Measurements from ENCODE around the gene COX15.

The COX15 gene

DNA sequence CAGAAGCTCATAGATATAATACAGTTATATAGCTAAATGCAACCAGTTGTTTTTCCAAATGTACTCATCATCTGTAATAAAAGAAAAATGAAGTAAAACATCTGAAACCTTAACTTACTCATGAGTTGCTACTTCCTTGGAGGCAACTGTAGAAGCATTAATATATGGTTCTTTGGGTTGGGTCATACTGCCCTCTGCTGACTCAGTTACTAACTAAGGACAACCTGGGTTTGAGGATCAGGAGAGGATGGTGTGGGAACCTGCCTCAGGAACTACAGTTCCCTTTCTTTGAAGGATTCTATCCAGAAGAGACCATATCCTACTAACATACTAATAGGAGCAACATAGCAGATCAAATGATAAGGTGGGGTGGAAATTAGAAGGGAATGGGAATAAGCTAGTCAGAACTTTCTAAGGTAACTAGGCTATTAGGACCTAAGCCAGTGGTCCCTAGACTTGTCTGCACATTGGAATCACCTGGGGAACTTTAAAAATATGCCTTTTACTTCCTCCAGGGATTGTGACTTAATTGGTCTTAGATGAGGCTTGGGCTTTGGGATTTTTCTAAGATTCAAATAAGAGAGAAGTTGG lies 20.7 kb downstream of the COX15 start:
- Histone ChIP-seq H3K4me3 (ENCODE audit: low read depth in 1 of 2, low read length in 2 of 2) (no peak overlapping the region), H3K4me1 (ENCODE audit: control insufficient read depth in 1 of 2, insufficient read depth in 2 of 2, low read length in 2 of 2) (peaks cover 0 to 4% of the 10 kb centered on the region in 2 donors), H3K27ac (ENCODE audit: low read depth, low read length) (no peak overlapping the region), H3K9ac (ENCODE audit: low read depth in 1 of 2, low read length in 2 of 2) (no peak overlapping the region), H3K36me3 (ENCODE audit: control insufficient read depth in 1 of 2, insufficient read depth in 2 of 2, low read length in 2 of 2) (peaks cover 18 to 74% of the 10 kb centered on the region in 2 donors), H3K27me3 (ENCODE audit: control insufficient read depth in 1 of 2, insufficient read depth in 2 of 2, low read length in 2 of 2) (no peaks in the 10 kb centered on the region), H3K9me3 (ENCODE audit: control insufficient read depth in 1 of 2, low read length in 2 of 2) (no peaks in the 10 kb centered on the region)

DNA sequence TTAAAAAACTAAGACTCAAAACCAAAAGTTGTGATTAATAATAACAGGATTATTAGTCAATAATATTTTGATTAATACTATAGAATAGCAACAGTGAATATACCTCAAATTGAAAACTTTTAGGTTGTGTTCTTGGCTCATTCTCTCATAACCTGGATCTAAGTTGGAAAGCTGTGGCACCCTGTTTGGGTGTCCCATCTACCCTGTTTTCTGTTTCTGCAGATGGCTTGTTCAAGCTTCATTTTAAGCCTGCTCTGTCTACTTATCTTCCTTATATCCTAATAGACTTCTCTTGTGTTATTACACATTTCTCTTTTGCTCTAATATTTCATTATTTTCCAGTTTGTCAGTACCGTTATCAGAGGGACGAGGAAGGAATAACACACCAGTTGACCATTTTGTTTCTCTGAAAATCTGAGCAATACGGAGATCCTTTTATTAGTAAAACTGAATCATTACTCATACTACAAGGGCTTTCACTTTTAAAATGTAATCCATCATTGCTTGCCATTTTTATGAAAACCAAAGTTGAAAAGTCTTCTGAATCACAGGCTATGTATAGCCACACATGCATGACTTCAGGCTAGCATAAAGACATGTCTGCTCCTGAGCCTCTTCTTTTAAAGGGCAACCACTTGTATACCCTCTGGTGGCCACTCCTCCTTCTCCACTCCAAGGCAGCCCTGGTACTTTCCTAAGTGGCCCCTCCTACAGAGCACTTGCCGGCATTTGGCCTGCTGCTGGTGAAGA lies 22.3 kb downstream of the COX15 start:
- no peak overlapping the region for H3K9ac ChIP-seq (ENCODE audit: low read depth in 1 of 2, low read length in 2 of 2)

DNA sequence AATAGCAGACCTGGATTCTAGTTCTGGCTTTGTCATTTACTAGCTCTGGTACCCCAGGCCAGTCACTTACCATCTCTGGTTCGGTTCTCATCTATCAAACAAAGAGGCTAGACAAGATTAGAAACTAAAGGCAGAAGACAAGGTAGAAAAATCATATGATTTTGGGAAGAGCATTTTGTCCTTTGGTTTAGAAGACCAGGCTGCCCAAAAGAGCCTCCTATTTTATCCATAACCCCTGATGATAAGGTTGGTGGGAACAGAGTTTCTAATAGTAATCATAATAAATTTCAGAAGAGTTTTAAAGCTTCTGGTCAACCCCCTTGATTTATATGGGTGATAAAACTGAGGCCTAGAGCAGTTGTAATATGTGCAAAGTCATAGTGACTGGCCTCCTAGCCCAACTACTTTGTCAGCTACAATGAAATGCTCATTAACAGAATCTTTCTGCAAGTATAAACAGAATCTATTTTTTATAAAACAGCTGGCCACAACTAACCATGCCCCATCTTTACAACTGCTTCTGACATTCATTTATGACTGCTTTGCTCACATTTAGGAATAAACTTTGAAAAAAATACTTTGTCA lies 23.4 kb downstream of the COX15 start:
- no peak overlapping the region for H3K4me3 ChIP-seq (ENCODE audit: low read depth in 1 of 2, low read length in 2 of 2)
- H3K27ac ChIP-seq (ENCODE audit: low read depth, low read length): no peak overlapping the region
- H3K9me3 ChIP-seq (ENCODE audit: control insufficient read depth in 1 of 2, low read length in 2 of 2): no peaks in the 10 kb centered on the region
- no peaks in the 10 kb centered on the region for H3K27me3 ChIP-seq (ENCODE audit: control insufficient read depth in 1 of 2, insufficient read depth in 2 of 2, low read length in 2 of 2)
- no peak overlapping the region for H3K9ac ChIP-seq (ENCODE audit: low read depth in 1 of 2, low read length in 2 of 2)
- peaks cover 15 to 75% of the 10 kb centered on the region in 2 donors for H3K36me3 ChIP-seq (ENCODE audit: control insufficient read depth in 1 of 2, insufficient read depth in 2 of 2, low read length in 2 of 2)
- peaks cover 0 to 3% of the 10 kb centered on the region in 2 donors for H3K4me1 ChIP-seq (ENCODE audit: control insufficient read depth in 1 of 2, insufficient read depth in 2 of 2, low read length in 2 of 2)

More for the DNA sequence above, 22.3 kb downstream of the COX15 start:
- Histone ChIP-seq H3K9me3 (ENCODE audit: control insufficient read depth in 1 of 2, low read length in 2 of 2) (no peaks in the 10 kb centered on the region), H3K4me1 (ENCODE audit: control insufficient read depth in 1 of 2, insufficient read depth in 2 of 2, low read length in 2 of 2) (peaks cover 0 to 4% of the 10 kb centered on the region in 2 donors), H3K36me3 (ENCODE audit: control insufficient read depth in 1 of 2, insufficient read depth in 2 of 2, low read length in 2 of 2) (peaks cover 19 to 74% of the 10 kb centered on the region in 2 donors), H3K27me3 (ENCODE audit: control insufficient read depth in 1 of 2, insufficient read depth in 2 of 2, low read length in 2 of 2) (no peaks in the 10 kb centered on the region), H3K27ac (ENCODE audit: low read depth, low read length) (no peak overlapping the region), H3K4me3 (ENCODE audit: low read depth in 1 of 2, low read length in 2 of 2) (no peak overlapping the region)

DNA sequence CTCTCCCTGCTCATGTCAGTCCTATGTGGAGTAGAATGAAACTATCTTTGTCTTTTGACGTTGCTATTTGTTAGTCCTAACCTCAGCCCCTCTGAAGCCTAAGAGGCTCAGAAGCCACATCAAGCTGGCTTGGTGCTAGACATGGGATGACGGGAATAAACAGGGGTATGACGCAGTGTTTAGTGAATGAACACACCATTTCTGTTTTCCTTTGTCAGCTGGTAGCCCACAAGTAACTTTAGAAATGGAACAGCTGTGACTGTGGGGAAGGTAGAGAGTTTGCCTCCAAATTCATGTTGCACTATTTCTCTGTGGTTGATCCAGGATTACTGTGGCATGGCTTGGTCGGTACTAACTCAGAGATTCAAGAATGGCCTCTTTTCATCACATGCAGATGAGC lies 31.3 kb downstream of the COX15 start:
- no peaks in the 10 kb centered on the region for H3K27me3 ChIP-seq (ENCODE audit: control insufficient read depth in 1 of 2, insufficient read depth in 2 of 2, low read length in 2 of 2)
- H3K4me1 ChIP-seq (ENCODE audit: control insufficient read depth in 1 of 2, insufficient read depth in 2 of 2, low read length in 2 of 2): peaks cover 0 to 6% of the 10 kb centered on the region in 2 donors
- no peak overlapping the region for H3K4me3 ChIP-seq (ENCODE audit: low read depth in 1 of 2, low read length in 2 of 2)
- no peaks in the 10 kb centered on the region for H3K9me3 ChIP-seq (ENCODE audit: control insufficient read depth in 1 of 2, low read length in 2 of 2)
- no peak overlapping the region for H3K27ac ChIP-seq (ENCODE audit: low read depth, low read length)
- H3K9ac ChIP-seq (ENCODE audit: low read depth in 1 of 2, low read length in 2 of 2): no peak overlapping the region
- H3K36me3 ChIP-seq (ENCODE audit: control insufficient read depth in 1 of 2, insufficient read depth in 2 of 2, low read length in 2 of 2): peaks cover 50 to 85% of the 10 kb centered on the region in 2 donors

DNA sequence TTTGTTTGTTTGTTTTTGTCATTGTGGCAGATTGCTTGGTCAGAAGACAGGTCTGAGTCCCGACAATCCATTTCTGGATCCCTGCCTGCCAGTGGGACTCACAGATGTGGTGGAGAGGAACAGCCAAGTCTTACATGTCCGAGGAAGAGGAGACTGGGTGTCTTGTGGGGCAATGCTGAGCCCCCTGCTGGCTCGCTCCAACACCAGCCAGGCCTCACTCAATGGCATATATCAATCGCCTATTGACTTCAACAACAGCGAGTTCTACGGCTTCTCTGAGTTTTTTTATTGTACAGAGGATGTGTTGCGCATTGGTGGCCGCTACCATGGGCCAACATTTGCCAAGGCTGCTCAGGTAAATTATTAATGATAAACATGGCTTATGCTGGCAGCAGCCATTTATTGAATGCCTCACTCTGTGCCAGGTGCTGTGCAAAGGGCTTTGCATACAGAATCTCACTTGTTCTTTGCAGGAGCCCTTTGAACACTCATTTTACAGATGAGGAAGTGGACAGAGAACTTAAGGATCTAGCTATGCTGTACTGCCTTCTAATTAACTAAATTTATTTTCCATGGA lies 33.3 kb downstream of the COX15 start:
- Histone ChIP-seq H3K4me3 (ENCODE audit: low read depth in 1 of 2, low read length in 2 of 2) (no peak overlapping the region), H3K27ac (ENCODE audit: low read depth, low read length) (no peak overlapping the region), H3K9me3 (ENCODE audit: control insufficient read depth in 1 of 2, low read length in 2 of 2) (no peaks in the 10 kb centered on the region), H3K36me3 (ENCODE audit: control insufficient read depth in 1 of 2, insufficient read depth in 2 of 2, low read length in 2 of 2) (peaks cover 44 to 74% of the 10 kb centered on the region in 2 donors), H3K4me1 (ENCODE audit: control insufficient read depth in 1 of 2, insufficient read depth in 2 of 2, low read length in 2 of 2) (peaks cover 0 to 6% of the 10 kb centered on the region in 2 donors), H3K9ac (ENCODE audit: low read depth in 1 of 2, low read length in 2 of 2) (no peak overlapping the region), H3K27me3 (ENCODE audit: control insufficient read depth in 1 of 2, insufficient read depth in 2 of 2, low read length in 2 of 2) (no peaks in the 10 kb centered on the region)

DNA sequence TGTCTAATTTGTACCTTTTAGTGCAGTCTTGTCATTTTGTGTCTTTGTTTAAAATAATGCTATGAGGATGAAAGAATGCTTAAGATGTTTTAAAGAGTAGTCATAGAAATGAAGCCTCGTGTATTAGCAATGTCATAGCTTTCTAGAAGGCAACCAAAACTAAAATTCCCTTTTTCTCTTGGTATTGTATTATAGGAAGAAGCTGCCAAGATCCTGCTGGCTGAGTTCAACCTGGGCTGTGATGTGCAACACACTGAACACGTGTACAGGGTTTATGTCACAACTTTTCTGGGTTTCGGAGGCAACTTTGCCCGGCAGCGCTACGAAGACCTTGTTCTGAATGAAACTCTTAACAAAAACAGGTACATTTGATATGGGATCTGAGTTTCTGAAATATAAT lies 36.2 kb downstream of the COX15 start:
- no peaks in the 10 kb centered on the region for H3K27me3 ChIP-seq (ENCODE audit: control insufficient read depth in 1 of 2, insufficient read depth in 2 of 2, low read length in 2 of 2)
- H3K4me3 ChIP-seq (ENCODE audit: low read depth in 1 of 2, low read length in 2 of 2): no peak overlapping the region
- peaks cover 53 to 77% of the 10 kb centered on the region in 2 donors for H3K36me3 ChIP-seq (ENCODE audit: control insufficient read depth in 1 of 2, insufficient read depth in 2 of 2, low read length in 2 of 2)

DNA sequence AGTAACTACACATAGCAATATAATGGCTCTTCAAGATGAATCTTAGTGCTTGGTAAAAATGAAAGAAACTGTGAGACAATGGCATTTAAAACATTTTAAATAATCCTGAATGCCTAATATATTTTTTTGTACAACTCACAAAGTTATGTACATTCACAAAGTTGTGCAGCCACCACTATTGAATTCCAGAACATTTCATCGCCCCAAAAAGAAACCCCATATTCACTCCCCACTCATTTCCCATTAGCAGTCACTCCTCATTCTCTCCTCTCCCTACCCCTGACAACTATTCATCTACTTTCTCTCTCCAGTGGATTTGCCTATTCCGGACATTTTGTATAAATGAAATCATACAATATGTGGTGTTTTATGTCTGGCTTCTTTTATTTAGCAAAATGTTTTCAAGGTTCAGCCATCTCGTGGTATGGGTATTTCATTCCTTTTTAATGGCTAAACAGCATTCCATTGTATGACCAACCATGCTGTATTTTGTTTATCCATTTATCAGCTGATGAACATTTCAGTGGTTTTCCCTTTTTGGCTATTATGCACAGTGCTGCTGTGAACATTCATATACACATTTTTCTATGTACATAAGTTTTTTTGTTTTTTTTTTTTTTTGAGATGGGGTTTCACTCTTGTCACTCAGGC lies 37.9 kb downstream of the COX15 start:
- Histone ChIP-seq H3K4me3 (ENCODE audit: low read depth in 1 of 2, low read length in 2 of 2) (no peak overlapping the region), H3K4me1 (ENCODE audit: control insufficient read depth in 1 of 2, insufficient read depth in 2 of 2, low read length in 2 of 2) (peaks cover 0 to 6% of the 10 kb centered on the region in 2 donors), H3K9ac (ENCODE audit: low read depth in 1 of 2, low read length in 2 of 2) (no peak overlapping the region), H3K27ac (ENCODE audit: low read depth, low read length) (no peak overlapping the region), H3K36me3 (ENCODE audit: control insufficient read depth in 1 of 2, insufficient read depth in 2 of 2, low read length in 2 of 2) (peaks cover 50 to 70% of the 10 kb centered on the region in 2 donors), H3K9me3 (ENCODE audit: control insufficient read depth in 1 of 2, low read length in 2 of 2) (no peaks in the 10 kb centered on the region), H3K27me3 (ENCODE audit: control insufficient read depth in 1 of 2, insufficient read depth in 2 of 2, low read length in 2 of 2) (no peaks in the 10 kb centered on the region)

More for the DNA sequence above, 36.2 kb downstream of the COX15 start:
- no peaks in the 10 kb centered on the region for H3K9me3 ChIP-seq (ENCODE audit: control insufficient read depth in 1 of 2, low read length in 2 of 2)
- H3K9ac ChIP-seq (ENCODE audit: low read depth in 1 of 2, low read length in 2 of 2): no peak overlapping the region
- H3K4me1 ChIP-seq (ENCODE audit: control insufficient read depth in 1 of 2, insufficient read depth in 2 of 2, low read length in 2 of 2): peaks cover 0 to 6% of the 10 kb centered on the region in 2 donors
- no peak overlapping the region for H3K27ac ChIP-seq (ENCODE audit: low read depth, low read length)

DNA sequence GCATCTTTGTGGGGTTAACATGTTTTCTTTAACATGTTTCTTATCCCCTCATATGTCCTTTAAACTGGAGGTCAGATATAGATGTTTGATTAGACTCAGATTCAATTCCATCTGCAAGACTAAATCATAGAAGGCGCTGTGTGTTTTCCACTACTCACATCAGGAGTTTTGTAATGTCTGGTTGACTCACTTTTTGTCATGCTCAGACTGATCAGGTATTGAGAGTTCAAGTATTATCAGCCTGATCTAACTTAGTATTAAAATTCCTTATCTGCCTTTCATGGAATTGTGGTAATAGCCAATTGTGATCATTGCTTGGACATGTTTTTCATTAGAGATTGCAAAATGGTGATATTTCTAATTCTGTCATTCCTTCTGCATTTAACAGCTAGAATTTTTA lies 42.5 kb downstream of the COX15 start:
- H3K36me3 ChIP-seq (ENCODE audit: control insufficient read depth in 1 of 2, insufficient read depth in 2 of 2, low read length in 2 of 2): peaks cover 20 to 46% of the 10 kb centered on the region in 2 donors
- no peaks in the 10 kb centered on the region for H3K27me3 ChIP-seq (ENCODE audit: control insufficient read depth in 1 of 2, insufficient read depth in 2 of 2, low read length in 2 of 2)
- no peak overlapping the region for H3K9ac ChIP-seq (ENCODE audit: low read depth in 1 of 2, low read length in 2 of 2)
- H3K4me3 ChIP-seq (ENCODE audit: low read depth in 1 of 2, low read length in 2 of 2): no peak overlapping the region
- no peaks in the 10 kb centered on the region for H3K4me1 ChIP-seq (ENCODE audit: control insufficient read depth in 1 of 2, insufficient read depth in 2 of 2, low read length in 2 of 2)
- H3K27ac ChIP-seq (ENCODE audit: low read depth, low read length): no peak overlapping the region
- H3K9me3 ChIP-seq (ENCODE audit: control insufficient read depth in 1 of 2, low read length in 2 of 2): no peaks in the 10 kb centered on the region

DNA sequence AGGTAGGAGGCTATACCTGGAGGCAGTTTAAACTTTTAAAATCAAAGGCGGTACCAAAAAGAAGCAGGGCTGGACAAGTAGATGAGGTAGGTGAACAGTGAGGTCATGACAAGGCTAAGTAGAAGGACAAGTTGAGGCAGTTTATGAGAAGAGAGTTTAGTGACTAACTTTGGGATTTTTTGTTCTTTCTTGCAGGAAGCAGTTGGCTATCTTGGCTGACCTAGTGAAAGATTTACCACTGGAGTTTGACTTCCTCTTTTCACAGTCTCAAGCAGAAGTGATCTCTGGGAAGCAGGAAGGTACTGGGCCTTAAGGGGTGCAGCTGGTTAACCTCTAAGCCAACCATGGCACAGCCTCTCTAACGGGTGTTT lies 46.3 kb downstream of the COX15 start:
- Histone ChIP-seq H3K27me3 (ENCODE audit: control insufficient read depth in 1 of 2, insufficient read depth in 2 of 2, low read length in 2 of 2) (no peaks in the 10 kb centered on the region), H3K4me1 (ENCODE audit: control insufficient read depth in 1 of 2, insufficient read depth in 2 of 2, low read length in 2 of 2) (peaks cover 0 to 6% of the 10 kb centered on the region in 2 donors), H3K36me3 (ENCODE audit: control insufficient read depth in 1 of 2, insufficient read depth in 2 of 2, low read length in 2 of 2) (peaks cover 3 to 29% of the 10 kb centered on the region in 2 donors), H3K9ac (ENCODE audit: low read depth in 1 of 2, low read length in 2 of 2) (no peak overlapping the region), H3K9me3 (ENCODE audit: control insufficient read depth in 1 of 2, low read length in 2 of 2) (no peaks in the 10 kb centered on the region), H3K4me3 (ENCODE audit: low read depth in 1 of 2, low read length in 2 of 2) (no peak overlapping the region), H3K27ac (ENCODE audit: low read depth, low read length) (no peak overlapping the region)
